T-helper 1 cell treated with Interleukin-12 subunit alpha and Interleukin-12 subunit beta and Interleukin-4 antibody, amounts not matched to agents 30 ng/mL and 1 ng/mL, for 36 hours (primary cell): ENCODE results near the gene DCUN1D1. TPM values are rescaled to one million over a fixed set of nuclear protein-coding genes. Genes with fewer than 3 reads are reported as not detected.

Experiments
- intact Hi-C: fragments of 100-400 bp; cut with micrococcal nuclease; formaldehyde crosslinking; loops from one replicate; pipeline ENCODE4 v1.15.1; 2024
- total RNA-seq: library from RNA; stranded (reverse); gene quantifications from 2 replicates; pipeline ENCODE4 v1.2.3, GENCODE V29; 2022

DCUN1D1 gene
- total RNA-seq, 1 donor from 2014 or later = 72.4 TPM

- intact Hi-C loops = no loop called here
Measured at GRCh38 chr3:182973047-182973446, 7.3 kb downstream of the DCUN1D1 start.

- intact Hi-C loops = no loop called here
Measured at GRCh38 chr3:182972387-182972786, 8.0 kb downstream of the DCUN1D1 start.

GRCh38 chr3:182971637-182972036 lies 8.7 kb downstream of the DCUN1D1 start:
- intact Hi-C loops = no loop called here

- intact Hi-C loops = no loop called here
Measured at GRCh38 chr3:182970811-182971418, 9.4 kb downstream of the DCUN1D1 start.

- intact Hi-C loops = loop anchor here (2.0 to 5.0 kb wide), 3 partner anchors 61 to 317 kb away; partner anchors contain the start of gene ATP11B
Measured at GRCh38 chr3:182969853-182970252, 10.5 kb downstream of the DCUN1D1 start.

GRCh38 chr3:182969277-182969676 lies 11.1 kb downstream of the DCUN1D1 start:
- intact Hi-C loops = loop anchor here (2.0 to 5.0 kb wide), 3 partner anchors 60 to 318 kb away; partner anchors contain the start of gene ATP11B

GRCh38 chr3:182967218-182968204 lies 12.8 kb downstream of the DCUN1D1 start:
- intact Hi-C loops = loop anchor here (1.0 to 5.0 kb wide), 5 partner anchors 12 to 320 kb away; partner anchors contain the start of genes ATP11B and MCCC1

GRCh38 chr3:182965861-182966366 lies 14.4 kb downstream of the DCUN1D1 start:
- intact Hi-C loops = loop anchor here (2.0 to 5.0 kb wide), 4 partner anchors 13 to 321 kb away; partner anchors contain the start of genes ATP11B and MCCC1

GRCh38 chr3:182964179-182964578 lies 16.2 kb downstream of the DCUN1D1 start:
- intact Hi-C loops = loop anchor here (2.0 kb wide), 1 partner anchor 15 kb away; no protein-coding TSS in a partner anchor

- intact Hi-C loops = no loop called here
Measured at GRCh38 chr3:182962166-182962565, 18.2 kb downstream of the DCUN1D1 start.

- intact Hi-C loops = no loop called here
Measured at GRCh38 chr3:182959474-182960350, 20.6 kb downstream of the DCUN1D1 start.

- intact Hi-C loops = no loop called here
Measured at GRCh38 chr3:182957676-182958266, 22.6 kb downstream of the DCUN1D1 start.

- intact Hi-C loops = no loop called here
Measured at GRCh38 chr3:182957226-182957625, 23.1 kb downstream of the DCUN1D1 start.

GRCh38 chr3:182954553-182955235 lies 25.6 kb downstream of the DCUN1D1 start:
- intact Hi-C loops = no loop called here

GRCh38 chr3:182949688-182950087 lies 30.6 kb downstream of the DCUN1D1 start:
- intact Hi-C loops = no loop called here

GRCh38 chr3:182948305-182948704 lies 32.0 kb downstream of the DCUN1D1 start:
- intact Hi-C loops = no loop called here

- intact Hi-C loops = no loop called here
Measured at GRCh38 chr3:182947888-182948287, 32.5 kb downstream of the DCUN1D1 start.

- intact Hi-C loops = loop anchor here (2.0 kb wide), 1 partner anchor 19 kb away; no protein-coding TSS in a partner anchor
Measured at GRCh38 chr3:182941719-182942118, 38.6 kb downstream of the DCUN1D1 start.

- intact Hi-C loops = loop anchor here (2.0 kb wide), 1 partner anchor 18 kb away; no protein-coding TSS in a partner anchor
Measured at GRCh38 chr3:182940266-182940808, 40.0 kb downstream of the DCUN1D1 start.
